AG04450 (cell line): ENCODE results near the gene ATP13A4. TPM values are rescaled to one million over a fixed set of nuclear protein-coding genes. Genes with fewer than 3 reads are reported as not detected.

Experiments
- CTCF ChIA-PET: fragments of 300-600, 350-600 bp; formaldehyde crosslinking; extraction: SDS; loops from one replicate; lab custom pipeline; 2022; ENCODE audit warnings: antibody characterized with exemption, inconsistent platforms; lab: Charles Lee
- POLR2A ChIA-PET: fragments of 350-600 bp; formaldehyde crosslinking; extraction: SDS; loops from one replicate; lab custom pipeline; 2021; ENCODE audit warnings: antibody characterized with exemption, inconsistent platforms; lab: Yijun Ruan, JAX
- DNase-seq: peaks from one replicate; pipeline ENCODE4 v3.0.0-alpha.2; 2011; ENCODE audit warnings: low read depth, low spot score
- H3K27ac ChIP-seq: one replicate; pipeline ENCODE4 v1.5.1; 2012; ENCODE audit warnings: low read depth, low read length, control low read depth
- H3K27me3 ChIP-seq: one replicate; pipeline ENCODE4 v1.6.0; 2012; ENCODE audit warnings: low read length; ENCODE audit not compliant: control insufficient read depth, insufficient read depth
- H3K4me3 ChIP-seq: 2 replicates; pipeline ENCODE4 v1.5.1; 2011; ENCODE audit warnings: mild to moderate bottlenecking, low read depth, low read length, control low read depth
- H3K9me3 ChIP-seq: 2 replicates; pipeline ENCODE4 v1.5.1; 2012; ENCODE audit warnings: low read length; ENCODE audit not compliant: control insufficient read depth, insufficient read depth
- CTCF ChIP-seq: IDR thresholded peaks from 2 replicates; pipeline ENCODE4 v1.5.1; 2011; ENCODE audit warnings: low read depth, low read length, control low read depth, inconsistent platforms
- polyA minus RNA-seq: library from RNA; depleted of rRNA, polyadenylated mRNA; stranded (reverse); fragments of >200 nt; gene quantifications from 2 replicates; pipeline ENCODE4 v1.2.3, GENCODE V29; 2011; rRNA and poly(A)+ RNA removed
- polyA plus RNA-seq: library from polyadenylated mRNA; depleted of rRNA; stranded (reverse); fragments of >200 nt; gene quantifications from 2 replicates; pipeline ENCODE4 v1.2.3, GENCODE V29; 2011; rRNA removed

Gene ATP13A4, protein sequence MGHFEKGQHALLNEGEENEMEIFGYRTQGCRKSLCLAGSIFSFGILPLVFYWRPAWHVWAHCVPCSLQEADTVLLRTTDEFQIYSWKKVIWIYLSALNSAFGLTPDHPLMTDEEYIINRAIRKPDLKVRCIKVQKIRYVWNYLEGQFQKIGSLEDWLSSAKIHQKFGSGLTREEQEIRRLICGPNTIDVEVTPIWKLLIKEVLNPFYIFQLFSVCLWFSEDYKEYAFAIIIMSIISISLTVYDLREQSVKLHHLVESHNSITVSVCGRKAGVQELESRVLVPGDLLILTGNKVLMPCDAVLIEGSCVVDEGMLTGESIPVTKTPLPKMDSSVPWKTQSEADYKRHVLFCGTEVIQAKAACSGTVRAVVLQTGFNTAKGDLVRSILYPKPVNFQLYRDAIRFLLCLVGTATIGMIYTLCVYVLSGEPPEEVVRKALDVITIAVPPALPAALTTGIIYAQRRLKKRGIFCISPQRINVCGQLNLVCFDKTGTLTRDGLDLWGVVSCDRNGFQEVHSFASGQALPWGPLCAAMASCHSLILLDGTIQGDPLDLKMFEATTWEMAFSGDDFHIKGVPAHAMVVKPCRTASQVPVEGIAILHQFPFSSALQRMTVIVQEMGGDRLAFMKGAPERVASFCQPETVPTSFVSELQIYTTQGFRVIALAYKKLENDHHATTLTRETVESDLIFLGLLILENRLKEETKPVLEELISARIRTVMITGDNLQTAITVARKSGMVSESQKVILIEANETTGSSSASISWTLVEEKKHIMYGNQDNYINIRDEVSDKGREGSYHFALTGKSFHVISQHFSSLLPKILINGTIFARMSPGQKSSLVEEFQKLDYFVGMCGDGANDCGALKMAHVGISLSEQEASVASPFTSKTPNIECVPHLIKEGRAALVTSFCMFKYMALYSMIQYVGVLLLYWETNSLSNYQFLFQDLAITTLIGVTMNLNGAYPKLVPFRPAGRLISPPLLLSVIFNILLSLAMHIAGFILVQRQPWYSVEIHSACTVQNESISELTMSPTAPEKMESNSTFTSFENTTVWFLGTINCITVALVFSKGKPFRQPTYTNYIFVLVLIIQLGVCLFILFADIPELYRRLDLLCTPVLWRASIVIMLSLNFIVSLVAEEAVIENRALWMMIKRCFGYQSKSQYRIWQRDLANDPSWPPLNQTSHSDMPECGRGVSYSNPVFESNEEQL
- polyA plus RNA-seq (0.04 and 0.16 TPM in 2 replicates), polyA minus RNA-seq (not detected in 2 replicates)

DNA sequence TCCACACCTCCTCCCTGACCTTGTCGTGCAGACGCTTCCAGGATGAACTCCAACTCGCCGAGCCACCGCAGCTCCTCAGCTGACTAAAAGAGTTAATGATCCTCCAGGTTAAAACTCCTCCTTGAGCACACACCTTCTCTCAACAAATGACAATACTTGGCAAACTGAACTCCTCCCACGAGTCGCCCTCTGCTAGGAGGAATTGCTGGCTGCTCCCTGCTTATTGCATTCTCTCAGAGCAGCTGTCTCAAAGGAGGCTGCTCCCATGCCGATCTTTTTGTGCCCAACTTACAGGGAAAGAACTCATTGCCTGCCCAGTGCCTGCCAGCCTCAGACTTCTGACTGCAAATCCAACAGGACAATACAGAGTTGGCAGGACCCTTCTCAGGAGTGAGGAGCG is at the start of gene ATP13A4:
Gene ATP13A4 (minus strand): TSS at position 85 of the 400 bp plus-strand sequence. CDS start 96 bp downstream, outside the sequence.
- CTCF ChIA-PET, result no interaction called here
- POLR2A ChIA-PET, result no interaction called here
- no peak within 1 kb of the TSS for H3K4me3 ChIP-seq
- H3K9me3 ChIP-seq, result no peaks in the 10 kb centered on the region
- TF ChIP-seq CTCF, result no peak
- DNase-seq, result no peak
- no peaks in the 10 kb centered on the region for H3K27me3 ChIP-seq
- H3K27ac ChIP-seq, result no peak within 1 kb of the TSS

GRCh38 chr3:193599393-193599792 is 44.7 kb upstream of the ATP13A4 start:
- CTCF ChIA-PET, result no interaction called here
- Histone ChIP-seq H3K9me3 (no peaks in the 10 kb centered on the region), H3K4me3 (no peak overlapping the region), H3K27me3 (no peaks in the 10 kb centered on the region), H3K27ac (no peak overlapping the region)
- POLR2A ChIA-PET, result no interaction called here
- DNase-seq, result no peak
- no peak for TF ChIP-seq CTCF

GRCh38 chr3:193598202-193598601 is 43.5 kb upstream of the ATP13A4 start:
- ChIA-PET POLR2A (no interaction called here), CTCF (interaction anchor here (0.6 to 0.7 kb wide), 3 partner anchors 58 to 718 kb away, joined by 3 to 7 read pairs (median 4); no protein-coding TSS in a partner anchor)
- TF ChIP-seq CTCF, result no peak
- no peaks in the 10 kb centered on the region for H3K27me3 ChIP-seq
- no peak for DNase-seq
- no peaks in the 10 kb centered on the region for H3K9me3 ChIP-seq
- H3K27ac ChIP-seq, result no peak overlapping the region
- H3K4me3 ChIP-seq, result no peak overlapping the region

DNA sequence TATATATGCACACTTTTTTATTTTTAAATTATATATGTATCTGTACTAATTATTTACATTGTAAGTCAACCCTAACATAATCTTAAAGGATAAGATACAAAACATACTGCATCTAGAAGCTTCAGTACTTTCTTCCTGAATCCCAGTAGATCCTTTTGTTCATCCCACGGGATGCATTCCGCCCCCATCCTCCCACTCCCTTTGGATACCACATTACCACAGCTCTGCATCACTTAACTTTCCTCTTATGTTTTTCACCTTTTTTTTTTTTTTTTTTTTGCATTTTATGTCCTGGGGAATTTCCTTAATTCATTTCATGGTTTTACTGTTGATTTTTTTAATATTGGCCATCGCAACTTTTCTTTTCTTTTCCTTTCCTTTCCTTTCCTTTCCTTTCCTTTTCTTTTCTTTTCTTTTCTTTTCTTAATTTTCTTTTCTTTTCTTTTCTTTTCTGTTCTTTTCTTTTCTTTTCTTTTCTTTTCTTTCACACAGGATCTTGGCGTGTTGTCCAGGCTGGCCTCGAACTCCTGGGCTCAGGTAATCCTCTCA is 41.3 kb upstream of the ATP13A4 start:
- ChIA-PET CTCF (interaction anchor here (0.5 kb wide), 1 partner anchor 16 kb away, joined by 3 read pairs; no protein-coding TSS in a partner anchor), POLR2A (no interaction called here)
- Histone ChIP-seq H3K4me3 (no peak overlapping the region), H3K27me3 (no peaks in the 10 kb centered on the region), H3K27ac (no peak overlapping the region), H3K9me3 (no peaks in the 10 kb centered on the region)
- no peak for DNase-seq
- no peak for TF ChIP-seq CTCF
